ENCODE data around the gene PRKRIP1. TPM values are rescaled to one million over a fixed set of nuclear protein-coding genes. Genes with fewer than 3 reads are reported as not detected.
"Not testable (repeated sequence)": the region's sequence is repeated elsewhere in the genome, so short reads cannot be mapped to it uniquely, and the experiment has no call there.

The PRKRIP1 gene
- total and polyA plus RNA-seq, 2 donors (not counting 1 experiment from before 2014, with no cell fraction given): 13.8 to 16.3 TPM

DNA sequence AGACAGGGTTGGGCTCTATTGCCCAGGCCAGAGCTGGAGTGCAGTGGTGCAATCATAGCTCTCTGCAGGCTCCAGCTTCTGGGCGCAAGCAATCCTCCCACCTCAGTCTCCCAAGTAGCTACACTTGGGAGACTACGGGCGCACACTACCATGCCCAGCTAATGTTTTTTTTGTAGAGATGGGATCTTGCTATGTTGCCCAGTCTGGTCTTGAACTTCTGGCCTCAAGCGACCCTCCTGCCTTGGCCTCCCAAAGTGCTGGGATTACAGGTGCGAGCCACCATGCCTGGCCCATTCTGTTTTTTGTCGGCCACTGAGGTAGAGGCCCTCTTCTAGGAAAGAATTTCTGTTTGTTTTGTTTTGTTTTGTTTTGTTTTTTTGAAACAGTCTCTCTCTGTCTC lies 56.3 kb downstream of the PRKRIP1 start:
- no peak overlapping the region for H3K9ac ChIP-seq (ENCODE audit: insufficient read depth, low read length)
- H3K79me2 ChIP-seq (ENCODE audit: control insufficient read depth, insufficient read depth, low read length): no peaks in the 10 kb centered on the region
- H3K27me3 ChIP-seq (ENCODE audit: control insufficient read depth, insufficient read depth, low read length): no peaks in the 10 kb centered on the region
- no peaks in the 10 kb centered on the region for H3K9me3 ChIP-seq (ENCODE audit: control insufficient read depth, insufficient read depth, low read depth, low read length)
- H3K4me3 ChIP-seq (replicated peaks in 1 of 4; ENCODE audit: control extremely low read depth in 1 of 4, insufficient read depth in 1 of 4, low read depth in 3 of 4, low read length in 4 of 4): no peak overlapping the region
- DNase-seq (ENCODE audit: low read depth in 2 of 2): no peak
- H3K4me1 ChIP-seq (ENCODE audit: control insufficient read depth, extremely low read depth, insufficient read depth, low read length): no peaks in the 10 kb centered on the region
- H3K4me2 ChIP-seq (ENCODE audit: extremely low read depth, insufficient read depth, low read length): no peak overlapping the region
- H3K27ac ChIP-seq (ENCODE audit: insufficient read depth, low read length): no peak overlapping the region
- peaks cover 3% of the 10 kb centered on the region for H3K36me3 ChIP-seq (ENCODE audit: control insufficient read depth, insufficient read depth, low read length)
- TF ChIP-seq EZH2 (IDR thresholded peaks at IDR 0.05; ENCODE audit: low read length, missing control alignments) (no peak), CTCF (conservative IDR thresholded peaks at IDR 0.05 in 1 of 2, IDR thresholded peaks at IDR 0.05 in 1 of 2; ENCODE audit: low read depth in 1 of 2, low read length in 2 of 2) (no peak)
- H2AFZ ChIP-seq (ENCODE audit: low read length): no peak overlapping the region
- H4K20me1 ChIP-seq (ENCODE audit: control insufficient read depth, extremely low read depth, insufficient read depth, low read length): no peaks in the 10 kb centered on the region

- H2AFZ ChIP-seq (ENCODE audit: low read length): no peak overlapping the region
- H3K27ac ChIP-seq (ENCODE audit: insufficient read depth, low read length): no peak overlapping the region
- no peak overlapping the region for H3K4me2 ChIP-seq (ENCODE audit: extremely low read depth, insufficient read depth, low read length)
- no peaks in the 10 kb centered on the region for H3K79me2 ChIP-seq (ENCODE audit: control insufficient read depth, insufficient read depth, low read length)
- no peak overlapping the region for H3K9ac ChIP-seq (ENCODE audit: insufficient read depth, low read length)
- DNase-seq (ENCODE audit: low read depth in 2 of 2): no peak
- no peak for TF ChIP-seq CTCF (conservative IDR thresholded peaks at IDR 0.05 in 1 of 2, IDR thresholded peaks at IDR 0.05 in 1 of 2; ENCODE audit: low read depth in 1 of 2, low read length in 2 of 2)
- no peak for TF ChIP-seq EZH2 (IDR thresholded peaks at IDR 0.05; ENCODE audit: low read length, missing control alignments)
- no peaks in the 10 kb centered on the region for H3K9me3 ChIP-seq (ENCODE audit: control insufficient read depth, insufficient read depth, low read depth, low read length)
- H3K4me1 ChIP-seq (ENCODE audit: control insufficient read depth, extremely low read depth, insufficient read depth, low read length): no peaks in the 10 kb centered on the region
- H3K4me3 ChIP-seq (replicated peaks in 1 of 4; ENCODE audit: control extremely low read depth in 1 of 4, insufficient read depth in 1 of 4, low read depth in 3 of 4, low read length in 4 of 4): no peak overlapping the region
- peaks cover 6% of the 10 kb centered on the region for H3K36me3 ChIP-seq (ENCODE audit: control insufficient read depth, insufficient read depth, low read length)
- H3K27me3 ChIP-seq (ENCODE audit: control insufficient read depth, insufficient read depth, low read length): no peaks in the 10 kb centered on the region
- H4K20me1 ChIP-seq (ENCODE audit: control insufficient read depth, extremely low read depth, insufficient read depth, low read length): no peaks in the 10 kb centered on the region
Observed at GRCh38 chr7:102453319-102453718, 57.2 kb downstream of the PRKRIP1 start.

DNA sequence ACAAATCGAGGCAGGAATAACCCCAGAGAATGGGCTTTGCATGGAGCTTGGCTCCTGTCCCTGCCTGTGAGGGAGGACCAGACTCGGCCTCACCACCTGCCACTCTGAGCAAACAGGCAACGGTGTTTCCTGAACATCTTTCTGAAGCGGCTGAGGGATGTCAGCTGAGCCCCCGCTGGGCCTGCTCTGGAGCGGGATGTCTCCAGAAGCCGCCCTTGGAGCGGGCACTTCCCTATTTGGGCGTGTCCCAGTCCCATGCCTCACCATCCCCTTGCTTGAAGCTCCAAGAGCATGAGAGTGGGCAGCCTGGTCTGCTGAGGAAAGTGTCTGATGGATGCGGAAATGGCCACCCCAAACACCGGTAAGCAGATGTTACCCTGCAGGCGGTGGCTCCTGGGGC lies 58.3 kb downstream of the PRKRIP1 start:
- no peaks in the 10 kb centered on the region for H3K4me1 ChIP-seq (ENCODE audit: control insufficient read depth, extremely low read depth, insufficient read depth, low read length)
- H3K9ac ChIP-seq (ENCODE audit: insufficient read depth, low read length): no peak overlapping the region
- H3K4me2 ChIP-seq (ENCODE audit: extremely low read depth, insufficient read depth, low read length): no peak overlapping the region
- TF ChIP-seq CTCF (conservative IDR thresholded peaks at IDR 0.05 in 1 of 2, IDR thresholded peaks at IDR 0.05 in 1 of 2; ENCODE audit: low read depth in 1 of 2, low read length in 2 of 2) (no peak), EZH2 (IDR thresholded peaks at IDR 0.05; ENCODE audit: low read length, missing control alignments) (no peak)
- H3K79me2 ChIP-seq (ENCODE audit: control insufficient read depth, insufficient read depth, low read length): no peaks in the 10 kb centered on the region
- H3K4me3 ChIP-seq (replicated peaks in 1 of 4; ENCODE audit: control extremely low read depth in 1 of 4, insufficient read depth in 1 of 4, low read depth in 3 of 4, low read length in 4 of 4): no peak overlapping the region
- H2AFZ ChIP-seq (ENCODE audit: low read length): no peak overlapping the region
- no peaks in the 10 kb centered on the region for H3K27me3 ChIP-seq (ENCODE audit: control insufficient read depth, insufficient read depth, low read length)
- no peak overlapping the region for H3K27ac ChIP-seq (ENCODE audit: insufficient read depth, low read length)
- H4K20me1 ChIP-seq (ENCODE audit: control insufficient read depth, extremely low read depth, insufficient read depth, low read length): no peaks in the 10 kb centered on the region
- DNase-seq (ENCODE audit: low read depth in 2 of 2): no peak
- peaks cover 6% of the 10 kb centered on the region for H3K36me3 ChIP-seq (ENCODE audit: control insufficient read depth, insufficient read depth, low read length)
- H3K9me3 ChIP-seq (ENCODE audit: control insufficient read depth, insufficient read depth, low read depth, low read length): no peaks in the 10 kb centered on the region

- not testable (repeated sequence) for H3K27me3 ChIP-seq (ENCODE audit: control insufficient read depth, insufficient read depth, low read length)
Observed at GRCh38 chr7:102454932-102455331, 58.8 kb downstream of the PRKRIP1 start.

More at GRCh38 chr7:102454932-102455331, 58.8 kb downstream of the PRKRIP1 start:
- not testable (repeated sequence) for H2AFZ ChIP-seq (ENCODE audit: low read length); H3K27ac ChIP-seq (ENCODE audit: insufficient read depth, low read length); DNase-seq (ENCODE audit: low read depth in 2 of 2); H3K4me3 ChIP-seq (replicated peaks in 1 of 4; ENCODE audit: control extremely low read depth in 1 of 4, insufficient read depth in 1 of 4, low read depth in 3 of 4, low read length in 4 of 4); H3K36me3 ChIP-seq (ENCODE audit: control insufficient read depth, insufficient read depth, low read length); H4K20me1 ChIP-seq (ENCODE audit: control insufficient read depth, extremely low read depth, insufficient read depth, low read length); H3K79me2 ChIP-seq (ENCODE audit: control insufficient read depth, insufficient read depth, low read length); H3K4me2 ChIP-seq (ENCODE audit: extremely low read depth, insufficient read depth, low read length); H3K4me1 ChIP-seq (ENCODE audit: control insufficient read depth, extremely low read depth, insufficient read depth, low read length); H3K9me3 ChIP-seq (ENCODE audit: control insufficient read depth, insufficient read depth, low read depth, low read length); H3K9ac ChIP-seq (ENCODE audit: insufficient read depth, low read length)
